Neural cell (in vitro differentiated cells): Measurements from ENCODE around the gene BMAL2.

ENCODE experiments used
- TF ChIP-seq, protein P1 (sequence below): fragments of 450-650 bp; IDR thresholded peaks from 2 replicates; pipeline ENCODE4 v1.5.1; 2014; ENCODE audit warnings: antibody characterized with exemption, mild to moderate bottlenecking, moderate library complexity; ENCODE audit not compliant: poor library complexity, severe bottlenecking
- TF ChIP-seq, protein P2 (sequence below): IDR thresholded peaks from 2 replicates; pipeline ENCODE4 v1.6.1; 2012; ENCODE audit warnings: borderline replicate concordance

- TF ChIP-seq, protein P1, sequence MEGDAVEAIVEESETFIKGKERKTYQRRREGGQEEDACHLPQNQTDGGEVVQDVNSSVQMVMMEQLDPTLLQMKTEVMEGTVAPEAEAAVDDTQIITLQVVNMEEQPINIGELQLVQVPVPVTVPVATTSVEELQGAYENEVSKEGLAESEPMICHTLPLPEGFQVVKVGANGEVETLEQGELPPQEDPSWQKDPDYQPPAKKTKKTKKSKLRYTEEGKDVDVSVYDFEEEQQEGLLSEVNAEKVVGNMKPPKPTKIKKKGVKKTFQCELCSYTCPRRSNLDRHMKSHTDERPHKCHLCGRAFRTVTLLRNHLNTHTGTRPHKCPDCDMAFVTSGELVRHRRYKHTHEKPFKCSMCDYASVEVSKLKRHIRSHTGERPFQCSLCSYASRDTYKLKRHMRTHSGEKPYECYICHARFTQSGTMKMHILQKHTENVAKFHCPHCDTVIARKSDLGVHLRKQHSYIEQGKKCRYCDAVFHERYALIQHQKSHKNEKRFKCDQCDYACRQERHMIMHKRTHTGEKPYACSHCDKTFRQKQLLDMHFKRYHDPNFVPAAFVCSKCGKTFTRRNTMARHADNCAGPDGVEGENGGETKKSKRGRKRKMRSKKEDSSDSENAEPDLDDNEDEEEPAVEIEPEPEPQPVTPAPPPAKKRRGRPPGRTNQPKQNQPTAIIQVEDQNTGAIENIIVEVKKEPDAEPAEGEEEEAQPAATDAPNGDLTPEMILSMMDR, result no peak
- TF ChIP-seq, protein P2, sequence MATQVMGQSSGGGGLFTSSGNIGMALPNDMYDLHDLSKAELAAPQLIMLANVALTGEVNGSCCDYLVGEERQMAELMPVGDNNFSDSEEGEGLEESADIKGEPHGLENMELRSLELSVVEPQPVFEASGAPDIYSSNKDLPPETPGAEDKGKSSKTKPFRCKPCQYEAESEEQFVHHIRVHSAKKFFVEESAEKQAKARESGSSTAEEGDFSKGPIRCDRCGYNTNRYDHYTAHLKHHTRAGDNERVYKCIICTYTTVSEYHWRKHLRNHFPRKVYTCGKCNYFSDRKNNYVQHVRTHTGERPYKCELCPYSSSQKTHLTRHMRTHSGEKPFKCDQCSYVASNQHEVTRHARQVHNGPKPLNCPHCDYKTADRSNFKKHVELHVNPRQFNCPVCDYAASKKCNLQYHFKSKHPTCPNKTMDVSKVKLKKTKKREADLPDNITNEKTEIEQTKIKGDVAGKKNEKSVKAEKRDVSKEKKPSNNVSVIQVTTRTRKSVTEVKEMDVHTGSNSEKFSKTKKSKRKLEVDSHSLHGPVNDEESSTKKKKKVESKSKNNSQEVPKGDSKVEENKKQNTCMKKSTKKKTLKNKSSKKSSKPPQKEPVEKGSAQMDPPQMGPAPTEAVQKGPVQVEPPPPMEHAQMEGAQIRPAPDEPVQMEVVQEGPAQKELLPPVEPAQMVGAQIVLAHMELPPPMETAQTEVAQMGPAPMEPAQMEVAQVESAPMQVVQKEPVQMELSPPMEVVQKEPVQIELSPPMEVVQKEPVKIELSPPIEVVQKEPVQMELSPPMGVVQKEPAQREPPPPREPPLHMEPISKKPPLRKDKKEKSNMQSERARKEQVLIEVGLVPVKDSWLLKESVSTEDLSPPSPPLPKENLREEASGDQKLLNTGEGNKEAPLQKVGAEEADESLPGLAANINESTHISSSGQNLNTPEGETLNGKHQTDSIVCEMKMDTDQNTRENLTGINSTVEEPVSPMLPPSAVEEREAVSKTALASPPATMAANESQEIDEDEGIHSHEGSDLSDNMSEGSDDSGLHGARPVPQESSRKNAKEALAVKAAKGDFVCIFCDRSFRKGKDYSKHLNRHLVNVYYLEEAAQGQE, result no peak
Observed at GRCh38 chr12:27296674-27297073, 36.0 kb upstream of the BMAL2 start.
